Measurements from ENCODE around the gene CD200.

CD200 gene

DNA sequence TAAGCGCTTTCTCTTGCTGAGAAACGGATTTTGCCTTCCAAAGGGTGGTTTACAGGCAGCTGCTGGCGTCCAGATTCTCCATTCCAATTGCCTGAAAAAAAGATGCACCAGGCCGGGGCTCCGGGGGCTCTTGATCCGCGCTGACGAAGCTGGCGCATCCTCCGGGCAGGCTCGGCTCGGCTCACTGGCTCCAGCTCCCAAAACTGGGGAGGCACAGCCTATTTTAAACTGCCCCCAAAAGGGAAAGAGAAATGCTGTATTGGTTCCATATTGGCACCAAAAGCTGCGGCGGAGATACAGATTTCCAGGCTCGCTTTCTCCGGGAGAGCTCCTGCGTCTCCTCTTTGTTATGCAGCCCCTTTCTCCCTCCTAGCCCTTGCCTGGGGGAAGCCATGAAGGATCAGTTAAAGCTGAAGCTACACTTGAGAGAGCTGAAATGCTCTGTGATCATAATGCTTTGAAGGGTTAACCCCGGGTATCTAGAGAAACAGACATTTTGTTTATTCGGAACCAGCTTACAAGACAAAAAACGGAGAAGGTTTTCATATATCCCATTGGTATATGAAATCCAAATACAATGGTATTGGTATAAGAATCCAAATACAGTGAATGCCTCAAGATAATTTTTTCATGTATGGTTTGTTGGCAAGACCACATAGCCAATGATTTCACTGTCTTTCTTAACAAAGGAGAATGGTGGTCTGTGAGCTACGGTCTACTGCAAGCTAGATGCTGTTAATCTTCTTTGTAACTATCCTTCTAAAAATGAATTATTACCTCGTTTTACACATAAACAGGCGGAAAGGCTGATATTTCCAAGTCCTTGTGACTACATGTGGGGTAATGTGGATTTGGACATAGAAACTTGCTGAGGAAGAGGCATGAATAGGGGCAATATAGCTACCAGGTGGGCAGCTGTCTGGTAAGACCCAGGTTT is 693 bp downstream of the CD200 start:
- DNase-seq, result peak; percentile 77

DNA sequence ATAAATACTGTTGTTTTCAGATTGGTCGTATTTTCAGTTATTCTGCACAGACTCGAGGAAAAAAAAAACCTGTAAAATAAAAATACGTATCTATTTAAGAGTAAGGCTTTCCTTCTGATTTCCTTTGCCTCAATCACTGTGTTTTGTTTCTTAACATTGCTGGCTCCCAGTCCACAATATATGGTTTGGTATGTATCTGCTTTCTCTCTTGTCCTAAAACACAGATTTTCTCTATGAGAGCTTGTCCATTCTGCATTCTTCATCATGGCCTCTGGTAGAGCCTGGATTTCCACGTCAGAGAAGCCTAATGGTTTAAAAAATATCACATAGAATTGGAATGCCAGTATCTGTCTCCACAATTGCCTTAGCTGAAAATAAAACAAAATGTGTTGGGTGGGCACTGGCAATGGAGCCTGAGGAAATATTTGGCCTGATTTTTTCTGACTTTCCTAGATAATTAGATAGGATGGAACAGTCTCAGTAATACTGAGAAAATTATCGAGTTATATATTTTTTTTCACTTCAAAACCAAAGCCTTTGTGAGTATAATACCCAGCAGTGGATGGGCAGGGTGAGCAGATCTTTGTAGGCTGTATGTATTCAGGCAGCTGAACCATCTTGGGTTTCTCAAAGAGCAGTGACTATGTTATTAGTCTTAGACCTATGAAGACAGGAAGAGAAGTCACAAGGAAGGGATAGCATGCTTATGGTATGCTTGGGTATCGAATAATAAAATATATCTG is 1.9 kb downstream of the CD200 start:
- DNase-seq, result no peak

DNA sequence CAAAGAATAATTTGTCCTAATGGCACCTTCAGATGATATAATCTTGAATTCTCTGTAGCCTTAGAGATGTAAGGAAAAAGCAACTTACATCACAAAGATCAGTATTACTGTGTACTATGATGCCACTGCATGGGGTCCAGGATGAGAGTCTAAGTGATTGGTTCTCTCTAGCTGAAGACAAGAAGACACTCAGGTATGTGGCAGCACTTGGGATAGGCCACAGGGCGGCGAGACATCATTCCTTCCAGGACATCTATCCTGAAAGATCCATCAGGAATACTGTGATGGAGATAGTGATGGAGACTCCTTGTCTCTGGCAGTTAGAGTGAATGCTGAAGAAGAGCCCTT is 2.5 kb downstream of the CD200 start:
- DNase-seq, result no peak

DNA sequence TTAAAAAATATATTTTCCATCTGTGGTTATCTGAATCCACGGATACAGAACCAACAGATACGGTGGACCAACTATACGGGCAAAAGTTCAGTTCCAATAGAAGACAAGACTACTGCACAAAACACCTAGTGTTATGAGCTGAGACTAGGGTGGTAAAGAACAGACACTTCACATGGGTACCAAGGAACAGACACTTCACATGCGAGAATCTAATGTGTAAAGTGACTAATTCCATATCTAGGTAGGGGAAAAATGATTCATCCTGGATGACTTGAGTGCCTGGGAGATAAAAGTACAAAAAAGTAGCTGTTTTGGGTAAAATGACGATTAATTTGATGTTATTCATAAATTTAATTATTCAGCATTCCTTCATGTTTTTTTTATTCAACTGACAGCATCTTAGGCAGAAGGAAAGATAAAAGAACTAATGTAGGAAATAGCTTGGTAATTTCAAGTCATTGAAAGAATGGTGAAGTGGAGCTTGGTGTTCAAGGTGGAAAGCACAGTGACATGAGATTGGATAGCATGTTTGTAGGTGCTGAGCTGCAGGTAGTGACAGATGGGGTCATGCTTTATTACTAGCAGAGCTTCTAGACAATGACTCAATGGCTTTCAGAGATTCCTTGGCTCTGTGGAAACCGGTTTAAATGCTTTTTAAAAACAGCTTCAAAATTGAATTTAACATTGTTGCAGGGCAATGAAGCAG is 5.2 kb downstream of the CD200 start:
- no peak for DNase-seq

DNA sequence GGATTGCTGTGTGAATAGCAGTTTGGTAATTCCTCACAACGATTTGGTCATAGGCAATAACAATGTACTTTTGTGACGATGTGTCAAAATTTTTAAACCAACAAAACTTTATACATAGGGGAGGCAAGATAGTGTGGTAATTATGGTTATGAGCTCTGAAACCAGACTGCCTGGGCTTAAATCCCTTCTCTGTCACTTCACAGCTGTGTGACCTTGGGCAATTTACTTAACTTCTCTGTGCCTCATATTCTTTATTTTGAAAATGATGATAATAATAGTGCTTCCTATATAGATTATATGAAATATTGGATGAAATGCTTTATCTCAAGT is 5.7 kb downstream of the CD200 start:
- DNase-seq, result no peak

DNA sequence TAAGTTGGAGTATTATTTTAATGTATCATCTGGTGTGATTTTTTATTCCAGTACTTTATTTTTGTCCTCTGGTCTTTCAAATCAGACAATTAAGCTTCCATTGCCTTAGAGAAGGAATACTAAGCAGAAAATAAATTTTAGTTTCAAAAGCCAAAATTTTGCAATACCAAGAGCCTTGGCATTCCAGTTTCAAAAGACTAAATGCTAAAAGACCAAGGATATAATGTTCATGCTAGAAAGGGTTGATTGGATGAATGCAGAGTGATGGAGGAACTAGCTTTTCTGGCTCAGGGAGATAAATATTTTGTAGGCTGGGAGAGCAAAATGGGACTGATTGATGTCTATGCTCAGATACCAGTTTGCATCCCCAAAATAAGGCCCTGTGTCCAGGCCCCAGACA is 6.2 kb downstream of the CD200 start:
- no peak for DNase-seq

DNA sequence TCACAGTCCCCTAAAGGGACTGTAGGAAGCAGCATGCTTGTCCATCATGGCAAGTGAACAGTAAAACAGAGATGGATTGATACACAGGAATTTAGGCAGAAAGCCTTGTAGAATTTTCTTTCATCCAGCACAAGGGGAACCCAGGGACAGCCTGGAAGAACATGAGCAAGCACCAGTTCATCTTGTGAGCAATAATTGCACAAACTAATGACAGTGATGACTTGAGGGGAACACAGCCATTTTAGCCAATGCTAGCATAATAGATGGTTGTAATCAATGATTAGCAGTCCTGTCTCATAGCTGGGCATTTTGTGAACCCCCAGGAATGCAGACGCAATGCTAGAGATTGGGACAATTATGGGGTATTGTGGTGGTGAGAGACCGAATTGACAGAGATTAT is 6.7 kb downstream of the CD200 start:
- no peak for DNase-seq

DNA sequence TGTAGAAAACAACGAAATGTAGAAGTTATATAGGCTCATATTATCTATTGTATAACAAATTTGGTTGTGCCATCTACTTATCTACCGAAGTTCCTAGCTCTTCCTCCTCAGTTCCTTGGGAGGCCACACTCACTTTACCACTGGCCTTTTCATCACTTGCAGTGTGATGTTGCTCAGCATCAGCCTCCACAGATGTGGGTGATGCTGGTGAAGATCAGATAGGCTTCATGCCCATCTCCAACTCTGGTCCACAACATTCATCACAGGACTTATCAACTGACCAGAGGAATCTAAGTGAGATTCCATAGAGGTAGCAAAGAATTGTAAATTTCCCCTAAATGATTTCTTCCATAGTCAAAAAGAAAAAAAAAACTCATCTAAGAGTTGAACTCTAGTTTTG is 8.4 kb downstream of the CD200 start:
- no peak for DNase-seq

DNA sequence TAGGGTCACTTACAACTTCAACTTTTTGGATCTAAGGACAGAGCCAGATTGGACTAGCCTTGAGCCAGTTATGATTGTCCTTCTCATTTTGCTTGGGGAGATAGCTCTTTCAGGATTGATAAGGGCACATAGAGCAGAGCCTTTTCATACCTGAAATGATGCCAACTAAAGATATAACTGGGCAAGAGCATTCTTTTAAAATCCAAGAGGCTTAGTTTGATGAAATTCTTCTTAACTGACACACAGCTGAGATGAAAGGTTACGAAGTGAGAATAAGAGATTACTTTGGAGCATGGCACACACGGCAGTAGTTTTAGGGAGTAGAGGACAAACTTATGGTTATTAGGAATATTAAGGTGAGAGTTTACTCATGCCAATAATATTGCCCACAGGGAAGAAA is 12.7 kb downstream of the CD200 start:
- DNase-seq, result no peak

DNA sequence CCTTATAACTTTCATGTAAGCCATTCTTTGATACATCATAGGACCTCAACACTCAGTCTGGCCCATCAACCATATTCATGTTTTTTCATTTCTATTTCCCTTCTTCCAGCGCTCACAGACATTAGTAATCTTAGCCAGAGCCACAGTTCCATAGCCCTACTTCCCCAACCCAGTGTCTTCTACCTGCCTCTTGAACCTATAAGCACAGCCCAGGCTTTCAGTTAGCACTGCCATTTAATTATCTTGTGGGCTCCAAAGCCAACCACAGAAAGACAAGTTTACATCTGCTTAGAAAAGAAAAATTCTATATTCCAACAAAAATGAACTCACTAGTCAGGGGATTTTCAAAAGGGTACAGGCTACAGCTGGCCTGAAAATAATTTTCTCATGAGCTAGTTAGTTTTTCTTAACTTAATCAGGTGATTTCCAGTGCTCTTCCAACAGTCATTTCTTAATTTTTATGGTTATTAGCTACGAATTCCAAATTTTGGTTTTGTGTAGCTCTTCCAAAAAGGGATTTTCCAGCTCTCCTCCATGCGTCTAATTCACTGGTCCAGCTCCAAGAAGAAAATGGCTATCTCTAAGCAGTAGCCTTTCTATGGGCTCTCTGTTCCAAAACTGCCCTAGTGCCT is 13.7 kb downstream of the CD200 start:
- no peak for DNase-seq

DNA sequence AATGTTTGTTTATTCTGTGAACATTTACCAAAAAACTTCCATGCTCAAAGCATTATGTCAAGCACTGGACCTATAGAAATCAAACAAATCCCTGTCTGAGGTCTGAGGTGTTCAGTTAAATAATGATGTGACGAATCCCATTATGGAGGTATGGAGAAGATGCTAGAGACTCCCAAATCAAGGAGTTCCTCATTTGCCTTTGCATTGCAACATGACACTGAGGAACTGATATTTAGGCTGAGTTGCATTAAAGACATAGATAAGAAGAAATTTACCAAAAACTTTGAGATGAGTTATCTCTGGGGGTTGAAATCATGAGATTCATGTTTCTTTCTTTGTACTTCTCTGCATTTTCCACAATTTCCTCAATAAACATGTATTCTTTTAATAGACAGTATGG is 16.0 kb downstream of the CD200 start:
- no peak for DNase-seq

DNA sequence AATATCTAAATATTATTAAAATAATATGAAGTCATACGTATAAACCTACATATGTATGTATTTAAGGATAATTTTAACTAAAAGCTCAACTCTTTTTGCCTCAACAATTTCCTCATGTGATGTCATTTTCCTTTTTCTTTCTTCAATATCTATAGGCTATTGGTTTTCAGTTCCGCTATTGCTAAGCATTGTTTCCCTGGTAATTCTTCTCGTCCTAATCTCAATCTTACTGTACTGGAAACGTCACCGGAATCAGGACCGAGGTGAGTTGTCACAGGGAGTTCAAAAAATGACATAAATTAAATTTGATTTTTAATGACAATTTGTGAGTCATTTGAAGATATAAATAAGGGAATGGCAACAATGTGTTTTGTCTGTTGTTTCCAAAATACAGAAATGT is 16.6 kb downstream of the CD200 start:
- no peak for DNase-seq

DNA sequence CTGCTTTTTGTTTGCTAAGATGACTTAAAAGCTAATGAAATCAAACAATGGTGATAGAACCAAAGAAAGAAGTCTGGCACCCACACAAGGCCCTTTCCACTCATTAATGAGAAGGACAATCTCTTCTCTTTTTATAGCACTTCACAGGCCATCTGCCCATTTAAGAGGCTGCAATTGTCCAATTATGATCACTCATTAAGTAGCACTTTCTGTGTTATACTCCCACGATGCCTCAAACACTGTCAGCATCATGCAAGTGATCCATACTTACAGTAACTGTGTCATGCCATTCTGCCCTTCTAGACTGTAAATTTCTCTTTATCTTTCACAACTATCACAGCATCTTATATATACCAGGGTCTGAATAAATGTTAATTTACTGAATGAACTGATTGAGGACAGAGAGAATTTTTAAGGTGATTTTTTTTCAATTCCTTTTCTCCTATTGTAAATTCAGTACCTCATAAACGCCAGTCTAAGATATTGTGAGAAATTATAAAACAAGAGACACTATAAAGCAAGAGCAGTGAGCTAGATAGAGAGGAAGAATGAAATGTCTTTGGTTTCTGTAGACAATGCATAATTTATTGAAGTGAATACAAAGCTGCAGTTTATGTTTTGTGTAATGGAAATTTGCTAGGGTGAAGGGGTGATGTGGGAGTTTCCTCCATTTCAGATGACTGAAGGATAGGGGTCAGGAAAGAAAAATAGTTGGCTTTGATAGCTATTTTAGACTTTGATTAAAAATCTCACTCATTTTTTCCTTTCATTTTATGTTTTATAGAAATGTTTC is 17.3 kb downstream of the CD200 start:
- peak; percentile 72 for DNase-seq

DNA sequence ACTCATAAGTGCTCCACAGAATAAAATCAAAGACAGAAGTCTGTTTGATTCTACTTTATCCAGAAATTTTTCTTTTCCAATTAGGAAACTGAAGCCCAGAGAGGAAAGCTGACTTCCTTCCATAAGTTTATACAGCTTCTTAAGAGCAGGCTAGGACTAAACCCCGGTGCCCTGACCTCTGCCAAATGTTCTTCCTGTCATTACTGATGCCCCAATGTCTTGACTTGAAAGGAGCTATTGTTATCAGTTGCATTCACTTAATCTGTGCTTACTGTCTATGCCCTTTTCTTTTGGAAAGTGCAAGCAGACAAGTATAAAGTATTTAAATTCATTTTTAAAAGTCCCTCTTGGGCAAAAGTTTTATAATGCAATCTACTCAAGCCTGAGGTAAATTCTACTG is 18.1 kb downstream of the CD200 start:
- DNase-seq, result no peak

DNA sequence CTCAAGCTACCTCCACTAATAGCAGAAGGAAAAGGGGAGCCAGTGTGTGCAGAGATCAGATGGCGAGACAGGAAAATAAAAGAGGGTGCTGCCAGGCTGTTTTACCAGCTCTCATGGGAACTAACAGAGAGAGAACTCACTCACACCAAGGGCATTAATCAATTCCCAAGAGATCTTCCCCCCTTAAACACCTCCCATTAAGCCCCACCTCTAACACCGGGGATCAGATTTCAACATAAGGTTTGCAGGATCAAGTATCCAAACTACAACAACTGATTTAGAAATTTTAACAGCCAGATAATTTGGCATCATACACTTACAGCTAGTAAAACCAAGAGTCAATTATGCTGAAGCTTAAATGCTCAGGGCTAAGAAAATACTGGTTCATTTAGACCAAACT is 18.9 kb downstream of the CD200 start:
- peak; percentile 93 for DNase-seq

DNA sequence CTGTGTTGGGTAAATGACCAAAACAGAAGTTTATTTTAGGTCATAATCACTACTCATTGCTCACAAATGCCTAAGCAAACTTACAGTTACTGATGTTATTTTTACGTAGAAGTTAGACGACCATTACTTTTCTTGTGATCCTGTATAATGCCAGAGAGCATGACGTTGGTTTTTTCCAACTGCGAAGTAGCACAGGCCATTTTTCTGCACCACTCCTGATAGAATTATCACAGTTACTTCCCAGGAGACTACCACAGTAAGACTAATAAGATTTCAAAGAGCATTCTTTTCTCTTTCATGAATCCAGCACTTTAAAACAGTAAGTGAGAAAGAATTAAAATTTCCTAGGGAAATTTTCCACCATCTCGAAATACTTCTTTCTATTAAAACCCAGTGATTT is 19.8 kb downstream of the CD200 start:
- no peak for DNase-seq

DNA sequence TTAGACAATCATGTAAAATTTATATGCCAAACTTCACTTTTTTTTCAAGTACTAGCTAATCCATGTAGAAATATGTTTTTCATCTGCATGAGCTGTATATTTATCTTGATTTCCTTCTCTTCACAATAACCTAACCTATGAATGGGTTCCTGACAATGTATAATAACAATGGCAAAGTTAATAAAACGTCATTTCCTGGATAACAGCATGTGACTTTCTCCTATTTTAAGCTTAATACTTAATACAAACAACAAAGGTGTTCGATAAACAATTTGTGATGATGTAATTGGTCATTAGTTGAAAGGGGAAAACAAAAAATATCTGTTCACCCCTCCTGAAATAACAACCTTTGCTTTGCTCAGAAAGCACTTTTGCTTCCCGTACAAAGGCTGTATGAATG is 20.4 kb downstream of the CD200 start:
- no peak for DNase-seq

DNA sequence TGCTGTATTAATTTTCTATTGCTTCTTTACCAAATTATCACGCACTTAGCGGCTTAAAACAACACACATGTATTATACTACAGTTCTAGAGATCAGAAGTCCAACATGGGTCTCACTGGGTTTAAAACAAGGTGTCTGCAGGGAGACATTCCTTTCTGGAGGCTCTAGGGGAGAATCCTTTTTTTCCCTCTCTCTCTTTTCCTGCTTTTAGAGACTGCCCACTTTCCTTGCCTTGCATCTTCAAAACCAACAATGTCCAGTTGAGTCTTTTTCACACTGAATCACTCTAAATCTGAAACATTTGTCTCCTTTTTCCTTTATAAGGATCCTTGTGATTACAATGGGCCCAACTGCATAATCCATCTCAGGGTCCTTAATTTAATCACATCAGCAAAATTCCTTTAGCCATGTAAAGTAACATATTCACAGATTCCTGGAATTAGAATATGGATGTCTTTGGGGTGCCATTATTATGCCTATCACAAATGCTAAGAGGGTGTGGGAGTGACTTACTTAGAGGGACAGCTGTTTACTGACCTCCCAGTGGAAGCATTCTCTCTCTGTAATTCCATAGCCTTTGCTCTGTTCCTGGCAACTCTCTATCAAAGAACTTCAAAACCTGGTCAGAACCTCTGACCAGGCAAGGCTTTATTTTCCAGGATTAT is 21.8 kb downstream of the CD200 start:
- DNase-seq, result no peak

DNA sequence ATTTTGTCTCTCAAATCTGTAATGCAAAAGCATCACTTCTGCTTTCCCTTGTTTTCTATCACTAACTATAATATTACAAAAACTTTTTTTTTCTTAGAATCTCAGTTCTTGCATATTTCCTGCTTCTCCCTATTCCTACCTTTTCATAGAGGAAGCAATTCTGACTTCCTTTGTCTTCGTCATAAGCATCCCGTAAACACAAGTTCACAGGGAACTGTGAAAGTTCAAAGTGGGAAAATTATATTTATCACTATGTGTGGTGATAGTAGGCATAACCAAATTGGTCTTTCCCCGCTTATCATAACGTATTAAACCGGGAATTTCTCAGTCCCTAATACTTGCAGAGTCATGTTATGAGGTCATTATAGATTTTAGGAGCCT is 22.3 kb downstream of the CD200 start:
- no peak for DNase-seq

DNA sequence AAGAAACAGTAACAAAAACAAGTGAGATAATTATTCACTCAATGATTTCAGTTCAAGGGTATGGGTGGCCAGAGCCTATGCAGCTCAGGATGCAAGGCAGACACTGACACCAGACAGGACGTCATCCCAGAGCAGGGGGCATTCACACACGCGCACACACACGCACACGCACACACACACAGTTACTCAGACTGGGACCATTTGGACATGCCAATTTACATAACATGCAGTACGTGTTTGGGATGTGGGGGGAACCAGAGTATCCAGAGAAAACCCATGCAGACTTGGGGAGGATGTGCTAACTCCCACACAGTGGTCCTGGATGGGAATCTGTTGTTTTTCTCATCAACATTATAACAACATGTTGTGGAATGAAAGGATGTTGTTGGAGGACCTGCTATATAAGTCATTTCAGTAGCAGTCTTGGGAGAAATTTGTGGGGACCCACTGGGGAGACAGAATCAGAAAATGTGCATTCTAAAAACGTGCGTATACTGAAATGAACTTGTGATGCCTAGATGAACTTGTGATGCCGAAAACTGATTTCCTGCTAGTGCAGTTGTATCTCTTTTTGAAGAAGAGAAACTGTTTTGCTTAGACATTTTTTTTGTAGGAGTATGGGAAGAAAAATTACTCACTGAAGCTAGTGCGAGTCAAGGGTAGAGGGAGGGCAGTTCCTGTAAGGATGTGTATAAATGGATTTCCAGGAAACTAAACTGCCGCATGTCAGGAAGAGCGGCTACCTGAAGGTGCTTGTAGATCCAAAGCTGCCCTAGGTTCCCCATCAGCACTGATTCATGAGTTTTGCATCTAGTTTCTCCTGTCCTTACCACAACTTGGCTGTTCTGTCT is 25.2 kb downstream of the CD200 start:
- no peak for DNase-seq

DNA sequence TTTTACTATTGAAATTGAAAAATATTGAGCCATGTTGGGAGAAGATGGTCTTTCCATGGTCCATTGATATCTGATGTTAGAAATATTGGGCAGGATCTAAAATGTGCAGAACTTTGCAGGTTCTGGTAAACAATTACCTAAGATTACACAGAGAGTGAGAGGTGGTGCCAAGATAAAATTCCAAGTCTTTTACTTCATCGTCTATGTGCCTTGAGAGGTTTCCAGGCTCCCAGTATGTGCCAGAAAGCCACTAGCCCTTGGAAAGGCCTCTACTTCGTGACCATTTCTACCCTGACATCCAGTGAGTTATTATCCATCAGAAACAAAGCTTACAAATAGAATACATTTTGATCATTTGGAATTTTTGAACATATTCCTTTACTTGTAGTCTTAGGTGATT is 27.6 kb downstream of the CD200 start:
- no peak for DNase-seq

All from NCI-H1105 treated with DMSO at 0.1 percent for 48 hours (cell line).